Activated naive CD4-positive, alpha-beta T cell treated with anti-CD3 and anti-CD28 coated beads, Interleukin-2, amount 10 ng/mL, durations not matched to agents 7 days and 5 days (primary cell): ENCODE results near the gene TOMM70.
"Not testable (repeated sequence)": the region's sequence is repeated elsewhere in the genome, so short reads cannot be mapped to it uniquely, and the experiment has no call there.

Experiments used
- CTCF ChIA-PET: fragments of 350-600 bp; sonication (Branson Sonifier 250); formaldehyde crosslinking; loops from one replicate; lab custom pipeline; 2021; ENCODE audit warnings: antibody characterized with exemption; lab: Charles Lee
- DNase-seq: peaks from one replicate; pipeline ENCODE4 v3.0.0-alpha.2; 2020
- H3K27ac Mint-ChIP-seq: one replicate; pipeline ENCODE4 v1.8.0; 2021; ENCODE audit warnings: mild to moderate bottlenecking, moderate library complexity, mixed read lengths
- H3K27me3 Mint-ChIP-seq: one replicate; pipeline ENCODE4 v1.8.0; 2021; ENCODE audit warnings: mild to moderate bottlenecking, mixed read lengths
- H3K36me3 Mint-ChIP-seq: one replicate; pipeline ENCODE4 v1.8.0; 2021; ENCODE audit warnings: mixed read lengths
- H3K4me1 Mint-ChIP-seq: one replicate; pipeline ENCODE4 v1.8.0; 2021; ENCODE audit warnings: mixed read lengths
- H3K4me3 Mint-ChIP-seq: one replicate; pipeline ENCODE4 v1.8.0; 2021; ENCODE audit warnings: mild to moderate bottlenecking, moderate library complexity, mixed read lengths
- H3K9me3 Mint-ChIP-seq: one replicate; pipeline ENCODE4 v1.8.0; 2021; ENCODE audit warnings: mixed read lengths

TOMM70 gene

GRCh38 chr3:100336229-100336628, 64.7 kb downstream of the TOMM70 start:
- H3K27ac Mint-ChIP-seq, H3K27me3 Mint-ChIP-seq, H3K4me3 Mint-ChIP-seq, DNase-seq, H3K9me3 Mint-ChIP-seq: not testable (repeated sequence)
- CTCF ChIA-PET = interaction anchor here (1.9 kb wide), 1 partner anchor 19 kb away, joined by 6 read pairs; no protein-coding TSS in a partner anchor
- H3K4me1 Mint-ChIP-seq = peaks cover 38% of the 10 kb centered on the region
- peaks cover 18% of the 10 kb centered on the region for H3K36me3 Mint-ChIP-seq

GRCh38 chr3:100335434-100335833, 65.5 kb downstream of the TOMM70 start:
- peak overlapping the region; percentile 97 for H3K4me3 Mint-ChIP-seq
- peaks cover 11% of the 10 kb centered on the region for H3K36me3 Mint-ChIP-seq
- CTCF ChIA-PET = interaction anchor here (0.7 to 1.9 kb wide), 3 partner anchors 19 to 261 kb away, joined by 3 to 6 read pairs (median 4); no protein-coding TSS in a partner anchor
- H3K27ac Mint-ChIP-seq = peak overlapping the region; percentile 92
- H3K27me3 Mint-ChIP-seq = no peaks in the 10 kb centered on the region
- peak; percentile 25 for DNase-seq
- no peaks in the 10 kb centered on the region for H3K9me3 Mint-ChIP-seq
- peaks cover 35% of the 10 kb centered on the region for H3K4me1 Mint-ChIP-seq

GRCh38 chr3:100334488-100335351, 66.2 kb downstream of the TOMM70 start, which contains the start of gene NIT2:
Gene NIT2 (plus strand): TSS chr3:100334757. CDS start chr3:100334792, 35 bp downstream.
- Mint-ChIP-seq H3K27ac (peak within 1 kb of the TSS; percentile 92), H3K4me1 (peaks cover 35% of the 10 kb centered on the region), H3K4me3 (peak within 1 kb of the TSS; percentile 97), H3K36me3 (peaks cover 10% of the 10 kb centered on the region), H3K9me3 (no peaks in the 10 kb centered on the region), H3K27me3 (no peaks in the 10 kb centered on the region)
- CTCF ChIA-PET = interaction anchor here (0.7 to 1.9 kb wide), 7 partner anchors 11 to 502 kb away, joined by 3 to 6 read pairs (median 3); no protein-coding TSS in a partner anchor
- peak; percentile 87 for DNase-seq

- CTCF ChIA-PET = interaction anchor here (0.7 to 1.9 kb wide), 5 partner anchors 11 to 501 kb away, joined by 3 to 6 read pairs (median 3); no protein-coding TSS in a partner anchor
- peak overlapping the region; percentile 82 for H3K27ac Mint-ChIP-seq
- DNase-seq = no peak
Observed at GRCh38 chr3:100333970-100334487, 66.9 kb downstream of the TOMM70 start.

GRCh38 chr3:100333051-100333450, 67.8 kb downstream of the TOMM70 start:
- CTCF ChIA-PET = interaction anchor here (1.3 kb wide), 1 partner anchor 10 kb away, joined by 3 read pairs; no protein-coding TSS in a partner anchor
- H3K4me3 Mint-ChIP-seq = no peak overlapping the region
- H3K36me3 Mint-ChIP-seq = peaks cover 4% of the 10 kb centered on the region
- DNase-seq = no peak
- H3K27me3 Mint-ChIP-seq = no peaks in the 10 kb centered on the region
- H3K9me3 Mint-ChIP-seq = no peaks in the 10 kb centered on the region
- H3K27ac Mint-ChIP-seq = no peak overlapping the region
- peaks cover 33% of the 10 kb centered on the region for H3K4me1 Mint-ChIP-seq

More at GRCh38 chr3:100333970-100334487, 66.9 kb downstream of the TOMM70 start:
- peaks cover 35% of the 10 kb centered on the region for H3K4me1 Mint-ChIP-seq
- H3K9me3 Mint-ChIP-seq = no peaks in the 10 kb centered on the region
- H3K27me3 Mint-ChIP-seq = no peaks in the 10 kb centered on the region
- peak overlapping the region; percentile 77 for H3K4me3 Mint-ChIP-seq
- H3K36me3 Mint-ChIP-seq = peaks cover 8% of the 10 kb centered on the region

GRCh38 chr3:100331660-100332059, 69.2 kb downstream of the TOMM70 start:
- Mint-ChIP-seq H3K4me3 (no peak overlapping the region), H3K27ac (no peak overlapping the region), H3K9me3 (peaks cover 5% of the 10 kb centered on the region), H3K4me1 (peaks cover 28% of the 10 kb centered on the region), H3K27me3 (no peaks in the 10 kb centered on the region), H3K36me3 (peaks cover 14% of the 10 kb centered on the region)
- CTCF ChIA-PET = no interaction called here
- DNase-seq = no peak

- Mint-ChIP-seq H3K36me3 (peaks cover 17% of the 10 kb centered on the region), H3K4me3 (no peak overlapping the region), H3K9me3 (peaks cover 5% of the 10 kb centered on the region), H3K4me1 (peaks cover 18% of the 10 kb centered on the region), H3K27ac (no peak overlapping the region), H3K27me3 (no peaks in the 10 kb centered on the region)
- CTCF ChIA-PET = no interaction called here
- DNase-seq = no peak
Observed at GRCh38 chr3:100330651-100331050, 70.2 kb downstream of the TOMM70 start.

GRCh38 chr3:100329800-100330489, 70.9 kb downstream of the TOMM70 start:
- no peaks in the 10 kb centered on the region for H3K27me3 Mint-ChIP-seq
- CTCF ChIA-PET = interaction anchor here (1.2 kb wide), 1 partner anchor 10 kb away, joined by 3 read pairs; no protein-coding TSS in a partner anchor
- H3K4me3 Mint-ChIP-seq = no peak overlapping the region
- no peak overlapping the region for H3K27ac Mint-ChIP-seq
- no peak for DNase-seq
- peaks cover 11% of the 10 kb centered on the region for H3K4me1 Mint-ChIP-seq
- peaks cover 5% of the 10 kb centered on the region for H3K9me3 Mint-ChIP-seq
- peaks cover 14% of the 10 kb centered on the region for H3K36me3 Mint-ChIP-seq

GRCh38 chr3:100327377-100327776, 73.5 kb downstream of the TOMM70 start:
- peaks cover 14% of the 10 kb centered on the region for H3K36me3 Mint-ChIP-seq
- H3K4me3 Mint-ChIP-seq, H3K27me3 Mint-ChIP-seq, H3K9me3 Mint-ChIP-seq, CTCF ChIA-PET, H3K27ac Mint-ChIP-seq, H3K4me1 Mint-ChIP-seq, DNase-seq: not testable (repeated sequence)

GRCh38 chr3:100325827-100326226, 75.1 kb downstream of the TOMM70 start:
- H3K9me3 Mint-ChIP-seq = peaks cover 5% of the 10 kb centered on the region
- H3K36me3 Mint-ChIP-seq = peaks cover 14% of the 10 kb centered on the region
- H3K27ac Mint-ChIP-seq = no peak overlapping the region
- no peaks in the 10 kb centered on the region for H3K4me1 Mint-ChIP-seq
- CTCF ChIA-PET = no interaction called here
- no peak overlapping the region for H3K4me3 Mint-ChIP-seq
- H3K27me3 Mint-ChIP-seq = no peaks in the 10 kb centered on the region
- DNase-seq = no peak

- H3K9me3 Mint-ChIP-seq = peaks cover 5% of the 10 kb centered on the region
Observed at GRCh38 chr3:100324044-100324443, 76.8 kb downstream of the TOMM70 start.

GRCh38 chr3:100319951-100320350, 80.9 kb downstream of the TOMM70 start:
- Mint-ChIP-seq H3K4me1 (peaks cover 19% of the 10 kb centered on the region), H3K27me3 (no peaks in the 10 kb centered on the region), H3K9me3 (no peaks in the 10 kb centered on the region), H3K36me3 (peaks cover 10% of the 10 kb centered on the region), H3K4me3 (no peak overlapping the region), H3K27ac (no peak overlapping the region)
- no peak for DNase-seq
- CTCF ChIA-PET = no interaction called here

More at GRCh38 chr3:100324044-100324443, 76.8 kb downstream of the TOMM70 start:
- H3K4me1 Mint-ChIP-seq = no peaks in the 10 kb centered on the region
- no peak for DNase-seq
- no peaks in the 10 kb centered on the region for H3K27me3 Mint-ChIP-seq
- CTCF ChIA-PET = no interaction called here
- H3K27ac Mint-ChIP-seq = no peak overlapping the region
- H3K4me3 Mint-ChIP-seq = no peak overlapping the region
- H3K36me3 Mint-ChIP-seq = peaks cover 20% of the 10 kb centered on the region

GRCh38 chr3:100317912-100318311, 83.0 kb downstream of the TOMM70 start:
- Mint-ChIP-seq H3K27ac (peak overlapping the region; percentile 56), H3K9me3 (no peaks in the 10 kb centered on the region), H3K27me3 (no peaks in the 10 kb centered on the region), H3K36me3 (peaks cover 11% of the 10 kb centered on the region), H3K4me3 (no peak overlapping the region), H3K4me1 (peaks cover 19% of the 10 kb centered on the region)
- CTCF ChIA-PET = interaction anchor here (3.2 to 3.6 kb wide), 2 partner anchors 38 to 273 kb away, joined by 12 to 46 read pairs; no protein-coding TSS in a partner anchor
- DNase-seq = no peak
